GM19238 (cell line): ENCODE data around the gene RALGPS1.

Source experiments
- DNase-seq: peaks from one replicate; pipeline ENCODE4 v3.0.0; 2011; ENCODE audit warnings: low spot score; ENCODE audit not compliant: insufficient read length

The RALGPS1 gene

DNA sequence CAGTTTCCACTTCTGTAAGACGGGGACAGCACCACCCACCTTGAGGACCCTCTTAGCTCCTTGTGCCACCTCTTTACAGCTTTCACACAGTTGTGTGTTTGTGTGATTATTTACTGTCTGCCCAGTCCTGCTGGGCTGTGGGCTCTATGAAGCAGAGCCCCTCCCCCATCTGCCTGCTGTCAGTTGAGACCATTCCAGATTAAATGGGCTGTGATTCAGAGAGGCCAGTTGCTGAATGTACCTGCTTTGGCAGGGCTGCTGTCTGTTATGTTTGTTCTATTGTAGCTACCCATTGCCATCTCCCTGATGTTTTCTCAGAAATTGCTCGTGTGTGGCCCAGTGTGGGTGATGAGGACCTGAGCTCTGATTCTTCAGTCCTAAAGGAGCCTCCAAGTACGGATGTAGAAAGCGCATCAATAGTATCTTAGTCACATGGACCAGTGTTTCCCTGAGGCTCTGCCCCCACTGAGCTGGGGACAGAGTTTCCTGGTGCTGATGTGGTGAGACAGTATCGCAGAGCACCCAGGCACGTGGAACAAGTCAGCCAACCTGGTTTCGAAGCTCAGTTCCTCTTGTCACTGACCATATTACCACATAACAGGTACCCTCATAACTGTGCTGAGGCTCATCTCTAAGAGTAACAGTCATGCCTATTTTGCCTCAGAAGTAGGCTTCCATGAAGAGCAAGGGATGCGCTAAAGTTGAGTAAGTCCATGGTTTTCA is 204.2 kb downstream of the RALGPS1 start:
- peak; percentile 40 for DNase-seq

DNA sequence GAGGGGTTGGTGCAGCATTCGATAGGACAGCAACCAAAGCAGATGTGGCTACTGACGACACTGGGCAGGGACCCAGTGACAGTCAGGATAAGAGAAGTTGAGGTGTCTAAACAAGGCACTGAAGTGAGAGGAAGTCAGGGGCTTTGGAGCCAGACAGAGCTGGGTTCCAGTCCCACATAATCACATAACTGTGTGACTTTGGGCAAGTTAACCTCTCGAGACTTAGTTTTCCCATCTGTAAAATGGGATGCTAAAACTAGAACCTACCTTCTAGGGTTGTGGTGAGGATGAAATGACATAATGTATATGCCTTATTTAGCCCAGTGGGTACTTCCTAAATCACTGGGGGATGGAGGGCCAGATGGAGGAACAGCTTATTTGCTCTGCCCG is 204.7 kb downstream of the RALGPS1 start:
- no peak for DNase-seq

DNA sequence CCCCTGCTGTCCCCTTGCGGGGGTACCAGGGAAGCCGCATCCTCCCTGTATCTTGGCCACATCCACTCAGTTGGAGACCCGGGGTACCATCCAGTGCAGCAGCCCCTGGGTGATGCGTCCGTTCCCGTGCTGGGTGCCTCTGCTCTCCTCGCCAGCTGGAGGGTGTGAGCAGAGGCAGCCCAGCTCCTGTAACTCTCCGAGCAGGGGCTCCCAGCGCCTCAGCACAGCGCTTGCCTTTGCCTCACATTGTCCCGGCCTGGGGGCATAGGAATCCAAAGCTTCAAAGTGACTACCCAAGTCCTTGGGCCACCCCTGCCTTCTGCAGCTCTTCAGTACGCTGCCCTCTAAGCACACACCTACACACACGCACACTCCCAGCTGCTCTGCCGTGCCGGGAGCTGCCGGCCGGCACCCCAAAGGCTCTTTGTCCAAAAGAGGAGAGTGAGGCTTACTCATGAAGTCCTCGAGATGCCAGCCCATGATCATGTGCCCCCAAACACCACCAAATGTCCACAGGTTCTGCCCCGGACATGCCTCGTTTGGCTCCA is 207.1 kb downstream of the RALGPS1 start:
- DNase-seq, result no peak

DNA sequence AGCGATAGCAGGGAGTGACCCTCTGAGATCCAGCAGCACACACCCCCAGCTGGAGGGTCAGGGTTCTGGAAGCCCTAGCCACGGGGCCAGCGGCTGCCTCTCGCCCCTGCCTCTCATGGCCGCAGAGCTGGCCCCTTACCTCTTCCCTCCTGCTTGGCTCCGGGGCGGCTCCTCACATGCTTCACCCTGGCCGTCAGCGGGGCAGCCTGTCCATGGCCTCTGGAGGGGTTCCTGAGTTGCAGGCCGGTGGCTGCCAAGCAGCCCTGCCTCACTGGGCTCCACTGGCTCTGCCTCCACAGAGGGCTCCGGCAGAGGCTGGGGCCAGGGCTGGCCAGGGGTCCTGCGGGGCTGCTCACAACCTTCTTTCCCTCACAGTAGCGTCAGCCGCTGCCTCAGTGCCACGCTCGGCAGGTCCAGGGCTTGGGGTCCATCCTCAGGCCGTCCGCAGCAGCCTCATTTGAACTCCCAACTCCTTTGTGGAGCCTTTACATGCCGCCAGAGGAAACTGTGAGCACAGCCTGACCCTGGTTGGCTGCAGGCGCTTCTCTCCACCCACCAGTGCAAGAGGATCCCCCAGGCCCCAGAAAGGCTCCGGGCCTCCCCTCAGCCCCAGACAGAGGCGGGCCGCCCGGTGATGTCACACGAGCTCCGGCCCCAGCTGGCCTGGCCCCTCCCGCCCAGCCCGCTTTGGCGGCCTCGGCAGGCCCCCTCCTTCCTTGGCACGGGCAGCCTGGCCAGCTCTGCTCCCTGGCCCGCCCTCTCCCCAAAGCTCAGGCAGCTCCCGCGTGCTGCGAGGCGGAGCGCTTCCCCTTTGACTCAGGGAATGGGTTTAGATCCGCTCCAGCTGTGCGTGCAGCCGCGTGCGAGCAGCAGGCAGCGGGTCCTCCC is 207.8 kb downstream of the RALGPS1 start, which contains the start of gene ANGPTL2:
TSS of gene ANGPTL2 (minus strand) at position 460 of the 888 bp plus-strand sequence. CDS start 13,904 bp downstream, outside the sequence.
- DNase-seq, result peak; percentile 39

DNA sequence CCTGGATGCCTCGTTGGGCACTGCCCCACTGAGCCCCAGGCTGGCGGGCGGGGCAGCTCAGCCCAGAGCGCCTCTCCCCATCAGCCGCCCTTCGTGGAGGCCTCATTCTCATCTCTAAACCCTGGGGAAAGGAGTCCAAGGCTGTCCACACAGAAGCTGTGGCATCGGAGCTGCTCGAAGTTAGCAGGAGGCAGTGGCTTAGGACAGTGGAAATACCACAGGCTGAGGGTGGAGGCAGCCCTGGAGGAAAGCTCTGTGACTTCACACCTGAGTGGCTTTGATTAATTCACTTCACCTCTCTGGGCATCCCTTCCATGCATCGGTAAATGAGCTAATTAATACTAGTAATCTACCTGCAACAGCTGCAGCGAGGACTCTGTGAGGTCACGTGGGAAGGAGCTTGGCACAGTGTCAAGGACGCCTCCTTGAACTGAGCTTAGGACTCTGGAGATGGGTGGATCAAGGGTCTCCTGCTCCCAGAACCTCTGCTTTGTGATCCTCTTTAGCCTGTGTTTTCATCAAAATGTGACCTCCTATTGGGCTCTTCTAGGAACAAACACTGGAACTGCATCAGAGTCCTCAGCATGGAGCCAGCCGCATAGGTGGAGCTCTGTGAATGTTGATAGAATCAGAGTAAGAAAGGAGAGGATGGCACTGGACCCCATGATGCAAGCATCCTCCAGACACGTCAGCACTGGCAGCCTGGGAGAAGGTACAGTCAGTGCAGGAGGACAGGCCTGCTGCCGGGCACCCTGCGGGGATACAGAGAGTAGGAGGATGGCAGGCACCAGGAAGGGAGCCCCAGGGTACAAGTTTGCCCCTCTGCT is 208.7 kb downstream of the RALGPS1 start:
- no peak for DNase-seq

DNA sequence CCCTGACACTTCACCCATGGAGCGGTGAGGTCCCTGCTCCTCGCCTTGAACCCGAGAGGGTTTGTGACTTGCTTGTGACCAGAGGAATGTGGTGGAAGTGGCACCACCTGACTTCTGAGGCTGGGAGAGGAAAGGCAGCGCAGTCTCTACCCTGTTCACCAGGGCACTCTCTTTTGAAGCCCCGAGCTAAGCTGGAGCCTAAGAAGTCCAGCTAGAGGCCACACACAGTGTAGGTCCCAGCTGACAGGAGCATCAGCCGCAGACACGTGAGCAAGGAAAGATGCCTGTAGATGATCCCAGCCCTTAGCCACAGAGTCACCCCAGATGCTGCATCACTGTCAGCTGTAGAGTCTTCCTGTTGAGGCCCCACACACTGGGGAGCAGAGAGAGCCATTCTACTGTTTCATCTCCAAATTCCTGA is 209.5 kb downstream of the RALGPS1 start:
- DNase-seq, result no peak

DNA sequence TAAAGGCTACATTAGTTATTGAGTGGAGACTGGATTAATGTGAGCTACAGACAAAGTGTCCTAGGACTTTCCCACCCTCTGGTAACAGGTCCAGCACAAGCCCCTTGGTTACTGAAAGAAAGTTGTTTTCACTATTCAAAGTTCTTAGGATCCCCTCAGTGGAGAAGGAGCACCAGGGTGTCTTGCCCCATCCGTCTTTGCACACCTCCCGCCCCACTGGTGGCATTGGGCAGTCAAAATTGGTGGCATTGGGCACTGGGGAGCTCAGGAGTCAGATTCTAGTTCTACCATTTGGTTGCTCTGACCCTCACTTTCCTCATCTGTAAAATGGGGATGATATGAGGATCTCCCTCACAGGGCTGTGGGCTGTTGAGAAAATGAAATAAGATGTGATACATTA is 210.2 kb downstream of the RALGPS1 start:
- no peak for DNase-seq

DNA sequence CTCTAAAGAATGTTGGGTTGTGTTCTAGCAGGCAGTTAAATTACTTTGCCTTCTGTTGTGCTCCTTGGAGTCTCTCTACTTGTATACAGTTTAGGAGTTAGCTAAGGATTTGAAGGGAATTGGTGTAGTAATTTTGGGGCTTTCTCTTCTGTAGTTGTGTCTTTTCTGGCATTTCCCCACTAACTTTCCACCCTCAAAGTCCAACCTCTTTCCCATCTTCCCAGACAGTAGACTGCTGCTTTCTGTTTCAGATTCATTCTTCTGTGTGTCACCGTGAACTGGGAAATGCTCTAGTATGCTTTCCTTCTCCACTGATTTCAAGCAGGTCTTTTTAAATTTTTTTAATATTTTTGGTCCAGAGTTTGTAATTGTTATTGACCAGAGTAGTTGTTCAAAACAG is 212.4 kb downstream of the RALGPS1 start:
- DNase-seq, result no peak

DNA sequence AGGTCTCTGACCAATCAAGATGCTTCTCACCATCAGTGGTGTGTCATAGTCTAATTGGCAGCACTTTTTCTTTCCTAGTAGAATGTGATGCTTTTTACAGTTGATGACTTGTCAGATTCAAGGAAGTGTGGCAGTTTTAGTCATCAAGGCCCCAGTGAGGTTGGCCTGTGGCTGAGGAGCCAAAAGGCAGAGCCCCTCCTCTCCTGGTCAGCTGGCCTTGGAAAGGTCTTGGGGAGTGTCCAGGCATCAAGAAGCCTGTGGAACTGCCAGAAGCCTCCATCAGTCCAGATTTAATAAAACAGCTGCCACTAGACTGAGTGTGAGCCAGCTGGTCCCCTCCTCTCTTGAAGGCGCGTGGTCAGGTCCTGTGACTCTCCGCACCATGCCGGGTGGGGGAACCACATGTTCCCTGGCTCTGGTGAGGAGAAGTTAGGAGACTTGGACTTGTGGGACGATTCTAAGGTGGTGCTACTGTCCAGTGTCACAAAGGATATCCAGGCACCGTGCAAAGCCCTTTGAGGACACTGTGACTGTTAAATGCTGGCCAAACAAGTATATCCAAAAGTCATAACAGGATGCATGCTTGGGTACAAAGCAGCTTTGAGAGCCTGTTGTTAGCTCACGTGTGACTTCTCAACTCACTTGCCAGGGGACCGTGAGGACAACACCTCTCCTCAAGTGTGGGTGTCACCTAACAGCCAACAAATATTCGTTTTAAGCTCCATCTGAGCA is 213.9 kb downstream of the RALGPS1 start:
- DNase-seq, result no peak

DNA sequence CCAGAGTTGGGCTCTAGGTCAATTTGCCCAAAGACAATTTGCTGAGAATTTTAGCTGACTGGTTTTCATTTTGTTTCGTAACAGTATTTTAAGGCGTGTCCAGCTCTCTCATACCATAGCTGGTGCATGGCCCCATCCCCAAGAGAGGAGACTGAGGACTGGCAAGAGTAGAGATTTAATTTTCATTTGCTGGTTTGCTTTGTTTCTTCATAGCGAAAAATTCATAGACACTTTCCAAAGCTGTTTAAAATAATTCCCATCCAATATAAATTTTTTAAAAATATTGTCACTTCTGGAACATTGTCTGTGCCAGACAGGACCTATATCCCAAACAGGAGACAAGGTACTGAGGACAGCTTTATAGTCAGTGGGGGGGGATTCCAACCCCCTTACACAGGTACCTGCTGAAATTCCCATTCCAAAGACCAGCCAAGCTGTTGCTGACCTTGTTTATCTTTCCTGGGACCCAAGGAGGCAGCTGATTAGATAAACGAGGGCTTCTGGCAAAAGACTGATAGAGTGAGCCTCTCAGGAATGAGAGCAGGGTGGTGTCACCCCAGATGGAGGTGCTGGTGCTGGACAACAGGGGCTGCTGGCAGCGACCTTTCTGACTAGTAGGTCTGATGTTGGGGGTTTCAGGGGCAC is 214.6 kb downstream of the RALGPS1 start:
- DNase-seq, result no peak

DNA sequence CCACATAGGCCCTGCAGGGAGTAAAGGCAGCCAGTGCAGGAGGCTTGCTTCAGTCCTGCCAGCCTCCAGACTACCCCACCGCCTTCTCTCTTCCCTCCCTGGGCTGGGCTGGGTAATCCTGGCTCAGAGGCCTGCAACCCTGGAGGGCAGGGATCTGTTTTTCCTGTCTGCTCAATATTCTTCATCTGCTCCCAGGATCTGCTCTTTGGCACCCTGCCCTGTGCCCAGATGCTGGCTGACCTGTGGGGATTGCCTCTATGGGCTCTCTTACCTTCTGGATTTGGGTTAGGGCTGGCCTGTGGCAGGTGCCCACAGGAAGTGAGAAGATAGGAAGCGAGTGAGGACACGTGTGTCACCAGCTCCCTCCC is 215.1 kb downstream of the RALGPS1 start:
- no peak for DNase-seq

DNA sequence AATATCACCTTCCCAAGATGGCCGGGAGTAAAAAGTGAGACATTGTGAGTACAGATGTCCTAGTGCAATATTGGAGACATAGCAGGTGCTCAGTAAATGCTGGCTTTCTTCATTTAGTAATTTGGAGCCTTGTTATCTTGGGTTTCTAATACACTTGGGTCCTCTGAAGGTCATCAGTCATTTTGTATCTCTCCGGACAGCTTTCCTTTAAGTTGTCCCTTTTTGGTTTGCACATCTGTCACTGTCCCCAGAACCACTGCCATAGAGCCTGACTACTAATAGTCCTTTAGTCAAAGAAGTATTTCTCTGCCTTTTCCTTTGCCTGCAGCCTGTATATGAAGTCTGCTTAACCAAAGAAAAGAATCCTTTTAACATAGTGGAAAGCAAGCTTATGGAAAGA is 215.7 kb downstream of the RALGPS1 start:
- DNase-seq, result no peak

DNA sequence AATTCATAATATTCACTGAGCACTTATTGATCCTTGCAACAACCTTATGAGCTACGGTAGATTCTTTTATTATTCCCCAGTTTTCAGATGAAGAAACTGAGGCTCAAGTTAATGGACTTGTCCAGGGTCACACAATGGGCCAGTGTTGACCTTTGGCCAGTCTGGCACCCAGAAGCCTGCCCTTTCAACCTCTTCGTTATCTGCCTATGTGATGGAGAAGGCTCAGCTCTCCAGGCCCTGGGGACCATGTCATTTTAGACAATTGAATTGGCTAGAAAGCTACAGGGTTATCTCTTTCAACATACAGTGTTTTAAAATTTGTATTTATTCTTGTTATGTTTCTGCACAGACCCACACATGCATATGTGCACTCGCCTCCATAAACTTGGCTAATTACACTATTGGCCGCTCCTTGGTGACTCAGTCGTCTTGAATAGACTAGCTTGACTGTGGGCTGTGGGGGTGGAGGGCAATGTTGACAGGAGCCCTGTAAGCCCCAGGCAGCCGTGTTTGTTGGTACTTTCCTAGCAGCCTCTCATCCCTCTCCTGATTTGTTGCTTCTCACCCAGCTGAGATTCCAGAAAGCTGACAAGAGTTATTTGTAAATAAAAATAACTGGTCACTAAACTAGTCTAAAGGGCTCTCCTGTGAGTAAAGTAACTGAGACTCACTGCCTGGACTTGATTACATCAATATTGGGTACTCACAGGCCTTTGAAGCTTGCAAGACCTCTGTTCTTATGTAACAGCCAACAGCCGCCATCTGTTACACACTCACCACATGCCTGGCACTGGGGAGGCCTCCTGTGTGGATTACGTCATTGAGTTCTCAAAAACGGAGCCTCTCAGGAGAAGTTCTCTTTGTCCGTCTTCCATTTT is 216.3 kb downstream of the RALGPS1 start:
- DNase-seq, result no peak

DNA sequence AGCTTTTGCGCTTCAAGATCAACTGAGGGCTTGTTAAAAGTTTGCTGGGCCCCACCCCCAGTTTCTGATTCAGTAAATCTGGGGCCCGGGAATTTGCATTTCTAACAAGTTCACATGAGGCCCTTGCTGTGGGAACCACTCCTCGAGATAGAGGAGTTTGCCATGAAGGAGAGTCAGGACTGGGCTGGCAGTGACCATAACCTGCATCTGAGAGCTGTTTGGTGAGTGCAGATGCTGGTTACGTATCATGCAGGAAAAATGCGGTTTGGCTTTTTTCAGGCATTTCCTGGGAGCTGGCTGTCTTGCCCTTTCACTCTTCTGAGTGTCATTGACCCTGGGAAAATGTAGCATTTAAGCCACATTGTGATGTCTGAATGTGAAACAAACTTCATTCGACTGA is 217.3 kb downstream of the RALGPS1 start:
- no peak for DNase-seq

DNA sequence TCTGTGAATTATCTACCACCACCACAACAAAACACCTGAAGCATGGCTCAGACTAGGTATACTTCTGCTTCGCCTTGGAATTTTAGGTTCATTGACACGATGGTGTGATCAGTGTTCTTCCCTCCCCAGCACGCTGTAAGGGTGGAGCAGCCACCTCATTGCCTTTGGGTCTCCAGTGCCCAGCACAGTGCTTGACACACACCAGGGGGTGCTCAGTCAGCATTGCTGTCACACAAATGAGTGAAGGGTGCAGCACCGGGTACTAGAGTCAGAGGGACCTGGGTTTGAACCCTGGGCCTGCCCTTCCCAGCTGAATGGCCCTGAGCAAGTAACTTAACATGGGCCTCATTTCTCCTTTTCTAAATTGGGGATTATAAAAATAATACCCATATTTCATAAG is 217.8 kb downstream of the RALGPS1 start:
- no peak for DNase-seq

DNA sequence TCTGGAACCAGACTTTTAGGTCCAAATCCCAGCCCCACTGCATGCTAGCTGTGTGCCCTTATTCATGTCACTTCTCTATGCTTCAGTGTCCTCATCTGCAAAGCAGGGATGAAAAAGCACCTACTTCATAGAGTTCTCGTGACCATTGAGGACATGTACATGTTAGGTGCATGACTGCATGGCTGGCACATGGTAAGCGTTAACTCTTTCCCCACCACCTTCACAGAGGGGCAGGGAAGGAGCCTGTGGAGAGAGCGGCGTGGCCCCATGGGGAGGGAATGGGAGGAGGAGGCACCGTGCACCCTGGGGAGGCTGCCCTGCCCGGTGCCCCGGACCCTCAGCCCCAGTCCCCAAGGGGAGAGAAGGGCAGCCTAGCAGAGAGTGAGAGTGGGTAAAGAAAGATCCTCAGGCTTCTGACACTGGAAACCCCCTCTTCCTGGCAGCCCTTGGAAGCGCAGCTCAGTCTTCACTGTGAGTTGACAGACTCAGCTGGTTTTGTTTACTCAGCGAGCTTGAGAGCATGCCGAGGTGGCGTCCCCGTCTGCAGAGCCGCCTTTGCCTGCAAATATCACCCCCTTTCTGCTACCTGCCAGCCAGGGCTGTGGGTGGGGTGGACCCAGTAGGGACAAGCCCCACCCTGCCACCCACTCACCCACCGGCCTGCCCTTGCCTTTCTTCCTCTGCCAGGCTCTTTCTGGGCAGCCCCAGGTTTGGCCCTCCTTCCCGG is 218.5 kb downstream of the RALGPS1 start:
- no peak for DNase-seq

DNA sequence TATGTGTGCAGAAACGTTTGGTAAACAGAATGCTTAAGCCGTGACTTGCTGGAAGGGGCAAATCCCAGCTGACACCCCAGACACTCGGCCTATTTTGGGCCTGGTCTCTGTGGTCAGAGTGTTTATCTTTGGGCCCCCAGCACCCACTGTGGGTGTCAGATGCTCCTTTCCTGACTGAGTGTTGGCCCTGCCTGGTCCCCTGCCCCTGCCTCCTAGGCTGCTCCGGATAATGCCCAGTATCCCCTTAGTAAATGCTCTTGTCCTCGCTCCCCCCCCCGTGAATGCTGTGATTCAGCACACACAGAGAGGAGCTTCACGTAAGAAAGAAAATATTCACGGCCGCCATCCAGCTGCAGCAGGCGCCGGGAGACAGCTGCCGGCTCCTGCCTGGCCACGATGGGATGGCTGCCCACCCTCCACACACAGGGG is 219.2 kb downstream of the RALGPS1 start:
- DNase-seq, result no peak

DNA sequence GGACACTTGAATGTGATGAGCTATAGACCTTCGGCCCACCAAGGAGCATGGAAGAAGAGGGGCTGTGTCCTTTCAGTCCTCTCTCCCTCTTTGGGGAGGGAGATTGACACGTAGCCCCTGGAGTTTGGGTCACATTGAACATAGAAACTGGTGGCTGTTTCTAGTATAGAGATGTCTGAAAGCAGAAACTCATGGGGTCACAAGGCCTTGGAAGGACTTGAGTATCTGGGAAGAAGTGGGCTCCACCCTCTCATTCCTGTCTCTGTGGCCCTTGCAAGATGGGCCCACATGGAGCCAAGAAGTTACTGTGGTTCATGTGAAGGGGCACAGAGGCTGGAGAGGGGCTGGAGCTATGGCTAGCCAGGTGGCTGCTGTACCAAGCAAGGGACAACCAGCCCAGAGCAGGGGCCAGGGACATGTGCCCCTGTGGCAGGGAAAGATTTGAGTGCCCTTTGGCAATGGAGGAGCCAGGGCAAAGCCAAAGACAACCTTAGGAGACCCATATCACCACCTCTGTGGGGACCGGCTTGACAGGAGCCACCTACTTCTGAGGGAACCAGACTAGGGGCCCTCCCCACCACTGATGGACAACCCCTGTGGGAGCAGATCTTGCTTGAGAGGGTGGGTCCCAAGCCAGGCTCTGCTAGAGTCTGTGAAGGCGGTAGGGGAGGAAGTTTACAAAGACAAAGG is 220.6 kb downstream of the RALGPS1 start:
- no peak for DNase-seq
